Stimulated activated CD8-positive, alpha-beta memory T cell treated with anti-CD3 and anti-CD28 coated beads, Interleukin-4, amount 100 ng/mL, for 48 hours (primary cell): Measurements from ENCODE around the gene USP9Y.
A peak's percentile ranks its signal among the peaks of the same experiment; 100 is the strongest.

ENCODE experiments used
- DNase-seq: peaks from one replicate; pipeline ENCODE4 v3.0.0-alpha.2; 2020

USP9Y gene

DNA sequence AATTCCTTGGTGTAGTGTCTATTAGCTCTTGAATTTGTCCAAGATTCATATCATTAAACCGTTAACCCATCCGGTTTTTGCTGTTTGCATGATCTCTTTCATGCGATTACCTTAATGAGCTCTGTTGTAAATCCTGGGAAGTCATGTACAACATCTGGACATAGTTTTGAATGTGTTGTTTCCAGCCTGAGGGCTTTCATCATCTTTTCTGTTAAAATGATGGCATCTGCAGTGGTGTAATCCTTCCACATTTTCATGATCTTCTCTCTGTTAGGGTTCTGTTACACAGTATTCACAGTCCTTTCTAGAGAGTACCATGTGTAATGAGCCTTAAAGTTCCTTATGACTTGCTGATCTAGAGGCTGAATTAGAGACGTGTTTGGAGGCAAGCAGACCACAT is 64.9 kb downstream of the USP9Y start:
- DNase-seq = no peak

- no peak for DNase-seq
Measured at GRCh38 chrY:12784521-12784920, 83.5 kb downstream of the USP9Y start.

GRCh38 chrY:12793999-12794398 is 93.0 kb downstream of the USP9Y start:
- no peak for DNase-seq

GRCh38 chrY:12808046-12808445 is 107.0 kb downstream of the USP9Y start:
- DNase-seq = no peak

- DNase-seq = no peak
Measured at GRCh38 chrY:12809034-12809433, 108.0 kb downstream of the USP9Y start.

DNA sequence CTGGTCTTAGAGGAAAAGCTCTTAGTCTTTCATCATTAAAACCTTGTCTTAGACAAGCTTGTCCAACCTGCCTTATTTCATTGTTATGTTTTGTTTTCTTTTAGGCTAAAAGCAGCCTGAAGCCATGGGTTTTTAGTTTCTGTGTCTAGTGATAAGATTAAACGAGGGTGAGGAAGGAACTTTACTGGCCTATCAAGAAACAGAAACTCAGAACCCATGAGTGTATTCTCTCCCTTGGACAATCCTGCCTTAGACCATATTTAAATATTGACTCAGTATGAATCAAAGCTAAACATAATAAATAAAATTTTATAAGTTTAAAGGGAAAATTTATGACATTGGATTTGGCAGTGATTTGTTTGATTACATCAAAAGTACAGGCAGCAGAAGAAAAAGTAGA is 122.4 kb downstream of the USP9Y start:
- DNase-seq = no peak

GRCh38 chrY:12826791-12827190 is 125.8 kb downstream of the USP9Y start:
- no peak for DNase-seq

DNA sequence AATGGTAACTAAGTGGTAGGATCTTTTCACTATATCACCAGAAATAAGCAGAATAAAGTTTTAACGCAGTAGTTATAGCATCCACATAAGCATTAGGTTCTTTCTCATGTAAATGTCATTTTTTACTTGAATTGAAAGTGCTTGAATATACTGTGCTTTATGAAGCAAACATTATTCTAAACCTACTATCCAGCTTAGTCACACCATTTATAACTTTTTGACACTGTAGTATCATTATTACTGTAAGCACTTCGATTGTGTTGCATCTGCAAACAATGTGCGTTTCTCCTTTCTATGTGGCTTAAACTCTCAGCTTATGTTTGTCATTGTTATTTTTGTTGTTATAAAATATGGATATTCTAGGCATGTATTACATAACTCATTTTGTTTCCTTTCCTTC is 132.3 kb downstream of the USP9Y start:
- no peak for DNase-seq

- no peak for DNase-seq
Measured at GRCh38 chrY:12837550-12837949, 136.5 kb downstream of the USP9Y start.

- no peak for DNase-seq
Measured at GRCh38 chrY:12841368-12841767, 140.3 kb downstream of the USP9Y start.

- no peak for DNase-seq
Measured at GRCh38 chrY:12846793-12847192, 145.8 kb downstream of the USP9Y start.

GRCh38 chrY:12855791-12856275 is 154.8 kb downstream of the USP9Y start:
- no peak for DNase-seq

DNA sequence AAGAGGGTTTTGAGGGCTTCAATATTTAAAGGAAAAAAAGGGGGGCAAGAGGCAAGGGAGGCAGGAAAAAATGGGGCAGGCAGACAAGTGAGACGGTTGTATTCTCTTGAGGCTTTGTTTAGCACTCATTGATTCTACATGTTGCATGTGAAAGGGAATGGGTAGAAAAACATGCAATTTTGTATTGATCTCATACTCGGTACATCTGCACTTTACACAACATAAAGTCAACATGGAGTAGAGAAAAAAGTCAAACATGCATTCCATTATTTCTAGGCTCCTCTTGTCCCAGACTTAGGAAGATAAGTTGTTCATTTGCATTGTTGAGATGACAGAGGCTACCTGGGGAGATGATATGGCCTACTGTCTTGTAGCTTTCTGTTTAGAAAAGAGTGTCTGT is 166.9 kb downstream of the USP9Y start:
- DNase-seq = no peak

DNA sequence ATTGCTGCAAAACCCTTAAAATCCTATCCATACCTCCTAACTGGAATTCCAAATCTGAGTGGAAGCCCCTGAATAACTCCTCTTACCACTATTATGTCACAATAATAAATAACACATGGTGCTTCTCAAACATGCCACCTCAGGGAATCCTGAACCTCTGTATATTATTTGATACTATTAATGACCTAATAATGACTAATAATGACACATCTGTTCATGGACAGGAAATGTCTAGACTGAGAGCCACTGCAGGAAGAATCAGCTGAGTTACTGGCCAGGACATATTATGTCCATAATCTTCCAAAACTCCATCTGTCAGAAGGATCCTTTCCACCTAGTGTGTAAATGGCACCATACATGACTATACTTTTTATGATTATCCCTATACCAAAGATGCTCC is 195.9 kb downstream of the USP9Y start:
- no peak for DNase-seq

GRCh38 chrY:12898604-12899003 is 197.6 kb downstream of the USP9Y start:
- DNase-seq = no peak

- DNase-seq = peak; percentile 83
Measured at GRCh38 chrY:12904618-12905516, 203.8 kb downstream of the USP9Y start, which contains the start of gene DDX3Y. TSS of gene DDX3Y (plus strand) at chrY:12904868. CDS start at chrY:12904937, 69 bp downstream.

GRCh38 chrY:12905517-12905872 is 204.5 kb downstream of the USP9Y start:
- DNase-seq = peak; percentile 77

DNA sequence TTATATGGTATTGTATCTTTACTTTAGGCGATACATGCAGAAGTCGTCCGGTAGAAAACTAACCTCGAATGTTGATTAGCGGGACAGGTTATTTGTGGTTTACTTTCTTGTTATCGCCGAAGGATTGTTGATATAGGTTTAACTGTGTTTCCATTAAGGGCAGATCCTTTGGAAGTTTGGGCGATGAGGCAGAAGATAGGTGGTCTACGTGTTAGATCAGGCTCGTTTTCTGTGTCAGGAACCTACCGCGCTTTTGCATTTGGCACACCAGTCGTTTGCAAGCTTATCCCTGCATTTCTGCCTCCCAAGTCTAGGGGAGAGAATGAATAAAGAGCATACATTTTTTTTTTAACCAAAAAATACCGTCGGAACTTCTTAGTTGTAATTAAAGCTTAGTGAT is 204.9 kb downstream of the USP9Y start:
- DNase-seq = peak; percentile 25
